Activated CD4-positive, alpha-beta T cell treated with anti-CD3 and anti-CD28 coated beads for 36 hours (primary cell): ENCODE measurements around the gene PLA2G12A. TPM values are rescaled to one million over a fixed set of nuclear protein-coding genes. Genes with fewer than 3 reads are reported as not detected.

Experiments used
- ATAC-seq: fragments of 200-7000 bp; cut with Tn5 transposase; one replicate; pipeline ENCODE4 v1.10.0; 2021; ENCODE audit warnings: mild to moderate bottlenecking, moderate library complexity
- CTCF ChIA-PET: fragments of 350-600 bp; sonication (Branson Sonifier 250); formaldehyde crosslinking; loops from one replicate; lab custom pipeline; 2021; ENCODE audit warnings: antibody characterized with exemption; lab: Charles Lee
- POLR2A ChIA-PET: fragments of 350-600 bp; sonication (Branson Sonifier 250); formaldehyde crosslinking; loops from one replicate; lab custom pipeline; 2021; ENCODE audit warnings: antibody characterized with exemption, inconsistent platforms; lab: Charles Lee
- DNase-seq: peaks from one replicate; pipeline ENCODE4 v3.0.0-alpha.2; 2020
- H3K27ac Mint-ChIP-seq: one replicate; pipeline ENCODE4 v1.8.0; 2021; ENCODE audit warnings: mixed read lengths
- H3K27me3 Mint-ChIP-seq: one replicate; pipeline ENCODE4 v1.8.0; 2021; ENCODE audit warnings: mixed read lengths
- H3K36me3 Mint-ChIP-seq: one replicate; pipeline ENCODE4 v1.8.0; 2021; ENCODE audit warnings: low read depth, mixed read lengths
- H3K4me1 Mint-ChIP-seq: one replicate; pipeline ENCODE4 v1.8.0; 2021; ENCODE audit warnings: mixed read lengths
- H3K4me3 Mint-ChIP-seq: one replicate; pipeline ENCODE4 v1.8.0; 2021; ENCODE audit warnings: mild to moderate bottlenecking, moderate library complexity, mixed read lengths
- H3K9me3 Mint-ChIP-seq: one replicate; pipeline ENCODE4 v1.8.0; 2021; ENCODE audit warnings: low read depth, mixed read lengths
- intact Hi-C, 2 experiments: fragments of 100-400 bp; cut with DNase I in 1 of 2; cut with micrococcal nuclease in 1 of 2; formaldehyde crosslinking; loops; one replicate each; pipeline versions ENCODE4 v1.14.2 to v1.15.1; 2022 to 2024; cut with DNase I, micrococcal nuclease
- total RNA-seq, 2 experiments: library from RNA; stranded (reverse); gene quantifications; one replicate each; pipeline ENCODE4 v1.2.3, GENCODE V29; 2021

PLA2G12A gene
- total RNA-seq, 2 experiments from 2014 or later: 17.9 to 31.1 TPM

DNA sequence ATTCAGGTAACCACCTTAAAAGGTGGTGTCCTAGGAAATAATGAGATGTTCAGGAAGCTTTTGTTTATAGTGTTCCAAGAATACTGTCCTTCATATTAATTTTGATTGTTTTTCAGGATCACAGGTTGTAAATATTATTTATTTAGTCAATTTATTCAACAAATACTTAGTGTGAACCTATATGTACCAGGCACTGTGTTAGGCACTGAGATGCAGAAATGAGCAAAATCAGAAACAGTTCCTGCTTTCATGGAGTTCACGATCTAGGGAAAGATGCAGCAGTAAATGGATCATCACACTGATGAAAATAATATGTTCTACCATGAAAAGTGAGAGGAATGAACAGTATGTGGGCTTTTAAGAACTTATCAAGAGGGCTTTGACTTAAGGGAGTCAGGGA, 18.2 kb upstream of the PLA2G12A start:
- no peak overlapping the region for H3K27ac Mint-ChIP-seq
- no peaks in the 10 kb centered on the region for H3K27me3 Mint-ChIP-seq
- DNase-seq (no peak), ATAC-seq (no peak)
- no peak overlapping the region for H3K4me3 Mint-ChIP-seq
- no peaks in the 10 kb centered on the region for H3K9me3 Mint-ChIP-seq
- no peaks in the 10 kb centered on the region for H3K36me3 Mint-ChIP-seq
- no peaks in the 10 kb centered on the region for H3K4me1 Mint-ChIP-seq
- POLR2A ChIA-PET: no interaction called here
- CTCF ChIA-PET: no interaction called here
- intact Hi-C loops: no loop called here

DNA sequence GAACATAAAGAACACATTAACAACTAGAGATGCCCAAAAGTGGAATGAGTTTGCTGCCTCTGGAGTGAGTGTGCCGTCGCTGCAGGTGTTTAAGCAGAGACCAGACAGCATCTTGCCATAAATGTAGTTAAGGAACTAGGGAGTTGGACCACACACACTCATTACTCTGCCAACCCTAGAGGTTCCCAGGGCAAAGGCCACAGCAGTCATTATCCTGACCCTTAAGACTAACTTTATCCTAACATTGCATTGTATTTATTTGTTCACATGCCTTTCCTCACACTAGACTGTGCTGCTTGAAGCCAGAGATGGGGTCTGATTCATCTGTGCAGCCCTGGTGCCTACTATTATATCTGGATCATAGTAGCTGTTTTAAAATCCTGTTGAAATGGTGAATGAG, 16.9 kb upstream of the PLA2G12A start:
- no peaks in the 10 kb centered on the region for H3K36me3 Mint-ChIP-seq
- ATAC-seq: no peak
- CTCF ChIA-PET: interaction anchor here (0.6 to 0.8 kb wide), 3 partner anchors 9 to 314 kb away, joined by 3 to 4 read pairs (median 3); no protein-coding TSS in a partner anchor
- no peak overlapping the region for H3K4me3 Mint-ChIP-seq
- no peaks in the 10 kb centered on the region for H3K4me1 Mint-ChIP-seq
- no peaks in the 10 kb centered on the region for H3K27me3 Mint-ChIP-seq
- no peak overlapping the region for H3K27ac Mint-ChIP-seq
- POLR2A ChIA-PET: no interaction called here
- DNase-seq: no peak
- no peaks in the 10 kb centered on the region for H3K9me3 Mint-ChIP-seq
- intact Hi-C loops: no loop called here

DNA sequence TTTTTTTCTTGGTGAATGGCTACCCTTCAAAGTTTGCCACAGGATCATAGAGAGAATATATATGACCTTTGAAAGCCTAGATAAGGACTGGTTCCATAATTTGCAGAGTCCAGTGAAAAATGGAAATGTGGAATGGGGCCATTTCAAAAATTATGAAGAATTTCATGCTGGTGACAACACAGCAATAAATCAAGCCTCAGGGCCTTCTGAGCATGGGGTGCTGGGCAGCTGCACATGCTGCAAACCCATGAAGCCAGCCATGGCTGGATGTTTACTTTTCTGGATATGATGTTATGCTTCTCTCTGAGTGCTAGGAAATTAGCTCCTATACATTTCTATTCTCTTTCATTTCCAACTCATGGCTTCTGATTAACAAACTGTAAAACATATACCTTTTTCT, 16.0 kb upstream of the PLA2G12A start:
- Mint-ChIP-seq H3K9me3 (no peaks in the 10 kb centered on the region), H3K36me3 (no peaks in the 10 kb centered on the region), H3K4me3 (no peak overlapping the region), H3K4me1 (no peaks in the 10 kb centered on the region), H3K27ac (no peak overlapping the region), H3K27me3 (no peaks in the 10 kb centered on the region)
- DNase-seq (no peak), ATAC-seq (no peak)
- intact Hi-C loops: no loop called here
- CTCF ChIA-PET: no interaction called here
- POLR2A ChIA-PET: no interaction called here

GRCh38 chr4:109739547-109739946, 9.7 kb upstream of the PLA2G12A start:
- no peaks in the 10 kb centered on the region for H3K9me3 Mint-ChIP-seq
- intact Hi-C loops: no loop called here
- H3K36me3 Mint-ChIP-seq: no peaks in the 10 kb centered on the region
- H3K4me3 Mint-ChIP-seq: no peak overlapping the region
- peaks cover 3% of the 10 kb centered on the region for H3K27me3 Mint-ChIP-seq
- POLR2A ChIA-PET: interaction anchor here (0.6 kb wide), 1 partner anchor 241 kb away, joined by 3 read pairs; no protein-coding TSS in a partner anchor
- CTCF ChIA-PET: interaction anchor here (1.1 kb wide), 1 partner anchor 8 kb away, joined by 3 read pairs; no protein-coding TSS in a partner anchor
- no peak for ATAC-seq
- no peak for DNase-seq
- no peaks in the 10 kb centered on the region for H3K4me1 Mint-ChIP-seq
- no peak overlapping the region for H3K27ac Mint-ChIP-seq

GRCh38 chr4:109738104-109738872, 8.4 kb upstream of the PLA2G12A start:
- intact Hi-C loops: no loop called here
- ATAC-seq (no peak), DNase-seq (no peak)
- no peaks in the 10 kb centered on the region for H3K4me1 Mint-ChIP-seq
- H3K36me3 Mint-ChIP-seq: no peaks in the 10 kb centered on the region
- H3K27me3 Mint-ChIP-seq: peaks cover 3% of the 10 kb centered on the region
- no peak overlapping the region for H3K4me3 Mint-ChIP-seq
- ChIA-PET POLR2A (no interaction called here), CTCF (interaction anchor here (0.7 kb wide), 1 partner anchor 8 kb away, joined by 3 read pairs; no protein-coding TSS in a partner anchor)
- H3K9me3 Mint-ChIP-seq: no peaks in the 10 kb centered on the region
- H3K27ac Mint-ChIP-seq: no peak overlapping the region

- DNase-seq (no peak), ATAC-seq (no peak)
- no peaks in the 10 kb centered on the region for H3K4me1 Mint-ChIP-seq
- ChIA-PET CTCF (no interaction called here), POLR2A (no interaction called here)
- H3K36me3 Mint-ChIP-seq: no peaks in the 10 kb centered on the region
- intact Hi-C loops: no loop called here
- H3K4me3 Mint-ChIP-seq: no peak overlapping the region
- H3K27ac Mint-ChIP-seq: no peak overlapping the region
- H3K27me3 Mint-ChIP-seq: peaks cover 3% of the 10 kb centered on the region
- H3K9me3 Mint-ChIP-seq: no peaks in the 10 kb centered on the region
Observed at GRCh38 chr4:109735566-109736365, 5.9 kb upstream of the PLA2G12A start.

DNA sequence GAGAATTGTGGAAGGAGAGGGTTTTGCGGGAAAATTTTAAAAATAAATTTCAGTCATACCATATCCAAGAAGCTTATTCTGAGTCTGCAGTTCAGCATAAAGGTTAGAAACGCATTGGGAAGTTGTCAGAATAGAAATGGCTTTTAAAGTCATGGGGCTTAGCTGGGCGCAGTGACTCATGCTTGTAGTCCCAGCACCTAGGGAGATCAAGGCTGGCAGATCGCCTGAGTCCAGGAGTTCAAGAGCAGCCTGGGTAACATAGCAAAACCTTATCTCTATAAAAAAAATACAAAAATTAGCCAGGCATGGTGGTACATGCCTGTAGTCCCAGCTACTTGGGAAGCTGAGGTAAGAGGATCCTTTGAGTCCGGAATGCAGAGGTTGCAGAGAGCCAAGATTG, 3.9 kb upstream of the PLA2G12A start:
- no peaks in the 10 kb centered on the region for H3K27me3 Mint-ChIP-seq
- DNase-seq (no peak), ATAC-seq (no peak)
- ChIA-PET CTCF (no interaction called here), POLR2A (interaction anchor here (0.7 kb wide), 1 partner anchor 176 kb away, joined by 3 read pairs; no protein-coding TSS in a partner anchor)
- intact Hi-C loops: loop anchor here in 1 of 2 experiments (5.0 kb wide), 1 partner anchor 464 kb away; the partner anchor contains the start of gene ELOVL6
- no peaks in the 10 kb centered on the region for H3K36me3 Mint-ChIP-seq
- no peak overlapping the region for H3K27ac Mint-ChIP-seq
- peaks cover 4% of the 10 kb centered on the region for H3K4me1 Mint-ChIP-seq
- no peak overlapping the region for H3K4me3 Mint-ChIP-seq
- H3K9me3 Mint-ChIP-seq: no peaks in the 10 kb centered on the region

DNA sequence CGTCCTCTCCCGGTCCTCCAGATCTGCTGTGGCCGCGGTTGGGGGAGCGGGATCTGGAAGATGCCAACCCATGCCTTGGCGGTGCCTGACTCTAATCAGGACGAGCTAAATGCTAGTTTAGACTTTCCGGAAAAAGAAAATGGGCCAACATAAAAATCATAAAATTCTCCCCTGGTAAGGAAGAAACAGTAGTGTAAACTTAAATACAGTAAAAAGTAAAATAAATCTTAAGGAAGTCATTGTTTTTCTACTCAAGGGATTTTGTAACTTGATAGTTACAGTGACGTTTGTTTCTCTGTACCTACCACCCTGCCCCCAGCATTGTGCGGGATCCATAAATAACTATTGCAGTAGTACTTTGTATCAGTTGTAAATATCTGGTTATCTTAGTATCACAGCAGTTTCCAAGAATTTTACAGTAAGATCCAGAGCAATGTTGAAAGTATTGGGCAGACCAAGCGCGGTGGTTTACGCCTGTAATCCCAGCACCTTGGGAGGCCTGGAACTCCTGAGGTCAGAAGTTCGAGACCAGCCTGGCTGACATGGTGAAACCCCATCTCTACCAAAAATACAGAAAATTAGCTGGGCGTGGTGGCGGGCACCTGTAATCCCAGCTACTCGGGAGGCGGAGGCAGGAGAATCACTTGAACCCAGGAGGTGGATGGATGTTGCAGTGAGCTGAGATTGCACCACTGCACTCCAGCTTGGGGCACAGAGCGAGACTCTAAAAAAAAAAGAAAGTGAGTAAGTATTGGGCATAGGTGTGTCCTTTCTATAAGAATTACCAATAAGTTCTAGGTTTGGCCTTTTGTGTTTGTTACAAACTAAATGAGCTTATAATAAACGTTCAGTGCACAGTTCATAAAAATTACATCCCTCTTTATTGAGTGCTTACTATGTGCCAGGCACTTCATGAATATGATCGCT, 1.0 kb upstream of the PLA2G12A start:
- ChIA-PET POLR2A (interaction anchor here (0.6 to 1.2 kb wide), 2 partner anchors 110 to 293 kb away, joined by 3 to 4 read pairs; no protein-coding TSS in a partner anchor), CTCF (interaction anchor here (0.7 to 1.2 kb wide), 4 partner anchors 9 to 356 kb away, joined by 3 read pairs; partner anchors contain the start of gene CFI)
- peak overlapping the region; percentile 84 for H3K4me3 Mint-ChIP-seq
- peaks cover 8% of the 10 kb centered on the region for H3K36me3 Mint-ChIP-seq
- no peaks in the 10 kb centered on the region for H3K27me3 Mint-ChIP-seq
- intact Hi-C loops: loop anchor here (1.0 to 5.0 kb wide), 3 partner anchors 84 to 466 kb away; partner anchors contain the start of genes SEC24B (in 2 of the 2), ELOVL6 (in 1 of the 2) and GAR1 (in 1 of the 2)
- no peaks in the 10 kb centered on the region for H3K9me3 Mint-ChIP-seq
- ATAC-seq (no peak), DNase-seq (no peak)
- peaks cover 14% of the 10 kb centered on the region for H3K4me1 Mint-ChIP-seq
- peak overlapping the region; percentile 71 for H3K27ac Mint-ChIP-seq

GRCh38 chr4:109729117-109729717, 653 bp downstream of the PLA2G12A start:
- POLR2A ChIA-PET: interaction anchor here (0.6 to 1.7 kb wide), 2 partner anchors 27 to 255 kb away, joined by 7 to 10 read pairs; no protein-coding TSS in a partner anchor
- H3K4me3 Mint-ChIP-seq: peak overlapping the region; percentile 84
- H3K36me3 Mint-ChIP-seq: peaks cover 14% of the 10 kb centered on the region
- H3K27me3 Mint-ChIP-seq: no peaks in the 10 kb centered on the region
- peak; percentile 35 for ATAC-seq
- H3K9me3 Mint-ChIP-seq: no peaks in the 10 kb centered on the region
- intact Hi-C loops: loop anchor here (1.0 to 10.0 kb wide), 5 partner anchors 26 to 1074 kb away; partner anchors contain the start of genes CASP6 (in 2 of the 2), MCUB (in 1 of the 2) and OSTC (in 1 of the 2)
- H3K27ac Mint-ChIP-seq: peak overlapping the region; percentile 64
- H3K4me1 Mint-ChIP-seq: peaks cover 16% of the 10 kb centered on the region
- no peak for DNase-seq
- CTCF ChIA-PET: interaction anchor here (0.8 kb wide), 1 partner anchor 296 kb away, joined by 3 read pairs; the partner anchor contains the start of gene SEC24B

DNA sequence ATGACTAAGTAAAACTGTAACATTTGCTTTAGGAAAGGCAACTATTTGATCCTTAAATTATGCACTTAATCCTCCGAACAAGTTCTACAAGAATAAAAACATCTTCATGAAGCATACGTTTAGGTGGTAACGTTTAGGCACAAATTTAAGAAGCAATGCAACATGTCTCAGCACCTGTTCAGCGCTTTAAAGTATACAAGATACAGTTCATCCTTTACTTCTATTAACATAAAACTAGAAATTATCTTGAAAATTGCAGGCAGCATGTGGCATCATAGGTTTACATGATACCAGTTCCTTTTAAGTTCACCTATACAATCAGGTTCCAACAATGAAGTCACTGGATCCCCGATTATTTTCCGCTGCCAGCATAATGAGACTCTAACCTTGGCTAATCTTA, 1.5 kb downstream of the PLA2G12A start:
- no peaks in the 10 kb centered on the region for H3K27me3 Mint-ChIP-seq
- H3K36me3 Mint-ChIP-seq: peaks cover 14% of the 10 kb centered on the region
- ChIA-PET CTCF (interaction anchor here (0.7 kb wide), 1 partner anchor 295 kb away, joined by 3 read pairs; no protein-coding TSS in a partner anchor), POLR2A (interaction anchor here (0.6 to 1.7 kb wide), 2 partner anchors 26 to 28 kb away, joined by 3 to 7 read pairs; no protein-coding TSS in a partner anchor)
- H3K4me3 Mint-ChIP-seq: peak overlapping the region; percentile 84
- no peaks in the 10 kb centered on the region for H3K9me3 Mint-ChIP-seq
- intact Hi-C loops: loop anchor here (2.0 to 10.0 kb wide), 3 partner anchors 26 to 1074 kb away; partner anchors contain the start of genes CASP6 (in 1 of the 2) and OSTC (in 1 of the 2)
- peaks cover 16% of the 10 kb centered on the region for H3K4me1 Mint-ChIP-seq
- DNase-seq (no peak), ATAC-seq (no peak)
- H3K27ac Mint-ChIP-seq: no peak overlapping the region
